Measurements from ENCODE around the gene PDE4D. TPM values are rescaled to one million over a fixed set of nuclear protein-coding genes. Genes with fewer than 3 reads are reported as not detected.

Gene PDE4D
- total and polyA plus RNA-seq, 2 of the 4 experiments (the other 2 are of a cell fraction), result 1.4 to 7.9 TPM

DNA sequence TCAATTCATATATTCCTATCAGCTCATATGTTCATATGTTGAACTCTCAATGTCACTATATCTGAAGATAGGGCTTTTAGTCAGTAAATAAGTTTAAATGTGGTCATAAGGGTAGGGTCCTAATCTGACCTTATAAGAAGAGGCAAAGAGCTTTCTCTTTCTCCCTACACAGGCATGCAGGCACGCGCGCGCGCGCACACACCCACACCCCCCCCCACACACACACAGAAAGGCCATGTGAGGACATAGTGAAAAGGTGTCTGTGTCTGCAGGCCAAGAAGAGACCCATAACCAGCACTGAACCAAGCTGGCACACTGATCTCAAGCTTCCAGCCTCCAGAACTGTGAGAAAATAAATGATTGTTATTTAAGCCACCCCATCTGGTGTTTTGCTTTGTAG, 76.0 kb downstream of the PDE4D start:
- no peak overlapping the region for H3K56ac ChIP-seq (ENCODE audit: extremely low read depth, insufficient read depth, low read length)
- no peak overlapping the region for H3K18ac ChIP-seq (ENCODE audit: low read depth, low read length)
- POLR2A ChIA-PET (ENCODE audit: unreplicated experiment), result no interaction called here
- no peaks in the 10 kb centered on the region for H3K36me3 ChIP-seq (ENCODE audit: control insufficient read depth, insufficient read depth, low read length)
- no peak overlapping the region for H2AK9ac ChIP-seq (replicated peaks; ENCODE audit: low read depth, low read length, poor library complexity)
- H3K9ac ChIP-seq (ENCODE audit: low read depth, low read length), result no peak overlapping the region
- no peak overlapping the region for H3K27ac ChIP-seq (ENCODE audit: insufficient read depth, low read length)
- CTCF ChIA-PET, result interaction anchor here (0.9 to 1.2 kb wide), 3 partner anchors 8 to 17 kb away, joined by 3 read pairs; no protein-coding TSS in a partner anchor
- no peak overlapping the region for H2BK20ac ChIP-seq (ENCODE audit: low read depth, low read length)
- no peaks in the 10 kb centered on the region for H3K9me3 ChIP-seq (ENCODE audit: control insufficient read depth, insufficient read depth, low read length)
- no peak overlapping the region for H3K4me2 ChIP-seq (ENCODE audit: low read depth, low read length)
- no TSS peak for BruUV-seq (replicated peaks)
- no peak overlapping the region for H3K23ac ChIP-seq (ENCODE audit: low read depth, low read length)
- in situ Hi-C loops (cut with MboI; ENCODE audit: low sequenced_read_pairs), result loop anchor here (10.0 to 25.0 kb wide), 4 partner anchors 347 to 857 kb away; no protein-coding TSS in a partner anchor
- no peak overlapping the region for H3K4me3 ChIP-seq (ENCODE audit: insufficient read depth, low read depth, low read length)
- no peak overlapping the region for H4K5ac ChIP-seq (ENCODE audit: low read depth, low read length)
- no peak overlapping the region for H2AFZ ChIP-seq (replicated peaks; ENCODE audit: low read length, poor library complexity)
- no peak overlapping the region for H2BK15ac ChIP-seq (ENCODE audit: low read depth, low read length)
- H4K91ac ChIP-seq (ENCODE audit: insufficient read depth, low read depth, low read length), result no peak overlapping the region
- H2AK5ac ChIP-seq (ENCODE audit: low read depth, low read length), result no peak overlapping the region
- peaks cover under 1% of the 10 kb centered on the region; the same call in 1 of the 2 replicates for H3K27me3 ChIP-seq (ENCODE audit: control insufficient read depth, insufficient read depth, low read length)
- DNase-seq, result no peak
- H2BK120ac ChIP-seq (ENCODE audit: low read depth, low read length), result no peak overlapping the region
- no peaks in the 10 kb centered on the region for H4K20me1 ChIP-seq (ENCODE audit: insufficient read depth, low read length)
- dilution Hi-C loops (cut with HindIII; ENCODE audit: low sequenced_read_pairs, unreplicated experiment), result no loop called here
- no peaks in the 10 kb centered on the region for H3K4me1 ChIP-seq (ENCODE audit: control insufficient read depth, insufficient read depth, low read length)
- intact Hi-C loops (cut with micrococcal nuclease), result no loop called here
- TF ChIP-seq POLR2A (IDR thresholded peaks at IDR 0.05; ENCODE audit: low read depth, low read length) (no peak), CEBPB (IDR thresholded peaks at IDR 0.05; ENCODE audit: low read depth, low read length) (no peak), RCOR1 (IDR thresholded peaks at IDR 0.05; ENCODE audit: insufficient replicate concordance, low read length) (no peak), RFX5 (IDR thresholded peaks at IDR 0.05; ENCODE audit: low read depth, low read length) (no peak), MAFK (IDR thresholded peaks at IDR 0.05; ENCODE audit: low read depth, low read length) (no peak), CTCF (conservative IDR thresholded peaks at IDR 0.05; ENCODE audit: low read depth, low read length) (no peak), FOS (IDR thresholded peaks at IDR 0.05; ENCODE audit: low read depth, low read length) (no peak)
- H3K14ac ChIP-seq (replicated peaks; ENCODE audit: low read depth, low read length), result no peak overlapping the region
- no peak overlapping the region for H4K8ac ChIP-seq (ENCODE audit: low read depth in 2 of 2, low read length in 2 of 2)
- no peaks in the 10 kb centered on the region for H3K9me1 ChIP-seq (ENCODE audit: insufficient read depth, low read length)
- H3K4ac ChIP-seq (ENCODE audit: low read depth, low read length), result no peak overlapping the region
- no peak overlapping the region for H2BK5ac ChIP-seq (ENCODE audit: low read depth, low read length, poor library complexity, severe bottlenecking)
- WGBS, 2 experiments (ENCODE audit: extremely low coverage in 2 of 2, insufficient read length in 1 of 2), result no CpG with 5 or more reads among the region's 6 CpGs
- no peaks in the 10 kb centered on the region for H3K79me1 ChIP-seq (ENCODE audit: low read depth in 1 of 2, low read length in 2 of 2)
- ATAC-seq (ENCODE audit: low read depth), result no peak

Data from IMR-90 (cell line).